WI38 (cell line): ENCODE results near the gene ROR1.

Experiments used
- H3K4me3 ChIP-seq: 2 replicates; pipeline ENCODE4 v1.5.1; 2011; ENCODE audit warnings: low read depth, mild to moderate bottlenecking, control low read depth, low read length
- CTCF ChIP-seq: IDR thresholded peaks from 2 replicates; pipeline ENCODE4 v1.5.1; 2012; ENCODE audit warnings: low read depth, mild to moderate bottlenecking, control low read depth, low read length

ROR1 gene

GRCh38 chr1:64080941-64081562, 307.2 kb downstream of the ROR1 start:
- no peak overlapping the region for H3K4me3 ChIP-seq
- no peak for TF ChIP-seq CTCF

- TF ChIP-seq CTCF, result no peak
- H3K4me3 ChIP-seq, result no peak overlapping the region
Measured at GRCh38 chr1:64082459-64082858, 308.6 kb downstream of the ROR1 start.

GRCh38 chr1:64084451-64084850, 310.6 kb downstream of the ROR1 start:
- TF ChIP-seq CTCF, result no peak
- H3K4me3 ChIP-seq, result no peak overlapping the region

GRCh38 chr1:64087768-64088167, 314.0 kb downstream of the ROR1 start:
- TF ChIP-seq CTCF, result no peak
- no peak overlapping the region for H3K4me3 ChIP-seq

GRCh38 chr1:64090436-64090835, 316.6 kb downstream of the ROR1 start:
- no peak overlapping the region for H3K4me3 ChIP-seq

GRCh38 chr1:64092851-64093371, 319.1 kb downstream of the ROR1 start:
- no peak overlapping the region for H3K4me3 ChIP-seq
- TF ChIP-seq CTCF, result no peak

More at GRCh38 chr1:64090436-64090835, 316.6 kb downstream of the ROR1 start:
- no peak for TF ChIP-seq CTCF

GRCh38 chr1:64093941-64094340, 320.1 kb downstream of the ROR1 start:
- no peak for TF ChIP-seq CTCF
- no peak overlapping the region for H3K4me3 ChIP-seq
